Measurements from ENCODE around the gene ZC3H7B. TPM values are rescaled to one million over a fixed set of nuclear protein-coding genes. Genes with fewer than 3 reads are reported as not detected.

The ZC3H7B gene
- total and polyA plus RNA-seq, 5 donors from 2014 or later = 1.00 to 39.3 (median 1.3) TPM

- H3K4me3 ChIP-seq (ENCODE audit: low read depth, low read length) = peak overlapping the region; percentile 51
- H3K27ac ChIP-seq (ENCODE audit: insufficient read depth, low read length, poor library complexity, severe bottlenecking) = peak overlapping the region; percentile 96
- peaks cover 6% of the 10 kb centered on the region for H3K27me3 Mint-ChIP-seq
- no peaks in the 10 kb centered on the region for H3K9me3 ChIP-seq (ENCODE audit: control insufficient read depth in 2 of 2, low read length in 2 of 2)
- ATAC-seq (ENCODE audit: low read depth in 2 of 2) = no peak
- peak overlapping the region in 2 of 3 donors; percentile 91 to 96 for H3K27ac Mint-ChIP-seq
- no peaks in the 10 kb centered on the region for H3K9me3 Mint-ChIP-seq
- peak overlapping the region; percentile 69 to 98 (median 84) for H3K4me3 Mint-ChIP-seq
- H3K36me3 Mint-ChIP-seq = no peaks in the 10 kb centered on the region
- DNase-seq = no peak
- peaks cover 0 to 31% (median 6%) of the 10 kb centered on the region in 4 donors for H3K4me1 Mint-ChIP-seq
- peaks cover 14% of the 10 kb centered on the region for H3K4me1 ChIP-seq (ENCODE audit: control insufficient read depth, insufficient read depth, low read length, poor library complexity, severe bottlenecking)
- H3K36me3 ChIP-seq (ENCODE audit: control insufficient read depth, insufficient read depth, low read length) = no peaks in the 10 kb centered on the region
- H3K27me3 ChIP-seq (ENCODE audit: control insufficient read depth, insufficient read depth, low read length) = no peaks in the 10 kb centered on the region
Observed at GRCh38 chr22:41380993-41381328, 79.6 kb downstream of the ZC3H7B start.

- Mint-ChIP-seq H3K4me1 (peaks cover 0 to 31% (median 6%) of the 10 kb centered on the region in 4 donors), H3K4me3 (peak within 1 kb of the TSS; percentile 92 to 98 (median 95)), H3K27ac (peak within 1 kb of the TSS; percentile 96 to 98 (median 97)), H3K27me3 (peaks cover 6% of the 10 kb centered on the region), H3K36me3 (no peaks in the 10 kb centered on the region), H3K9me3 (no peaks in the 10 kb centered on the region)
- ATAC-seq (ENCODE audit: low read depth in 2 of 2) = peak; percentile 86 to 90
- no peaks in the 10 kb centered on the region for H3K9me3 ChIP-seq (ENCODE audit: control insufficient read depth in 2 of 2, low read length in 2 of 2)
- no peaks in the 10 kb centered on the region for H3K36me3 ChIP-seq (ENCODE audit: control insufficient read depth, insufficient read depth, low read length)
- H3K27me3 ChIP-seq (ENCODE audit: control insufficient read depth, insufficient read depth, low read length) = no peaks in the 10 kb centered on the region
- H3K4me3 ChIP-seq (ENCODE audit: low read depth, low read length) = peak within 1 kb of the TSS; percentile 59
- DNase-seq = peak; percentile 98 to 99 (median 98)
- peaks cover 14% of the 10 kb centered on the region for H3K4me1 ChIP-seq (ENCODE audit: control insufficient read depth, insufficient read depth, low read length, poor library complexity, severe bottlenecking)
- H3K27ac ChIP-seq (ENCODE audit: insufficient read depth, low read length, poor library complexity, severe bottlenecking) = peak within 1 kb of the TSS; percentile 96
Observed at GRCh38 chr22:41381329-41382097, 80.2 kb downstream of the ZC3H7B start, which contains the start of gene TEF. TSS of gene TEF (plus strand) at chr22:41381942. CDS start at chr22:41382045, 103 bp downstream.

- Mint-ChIP-seq H3K36me3 (no peaks in the 10 kb centered on the region), H3K27ac (peak overlapping the region; percentile 95 to 96 (median 95)), H3K27me3 (peaks cover 4% of the 10 kb centered on the region), H3K4me3 (peak overlapping the region; percentile 92 to 98 (median 95)), H3K9me3 (no peaks in the 10 kb centered on the region), H3K4me1 (peaks cover 0 to 31% (median 6%) of the 10 kb centered on the region in 4 donors)
- no peaks in the 10 kb centered on the region for H3K9me3 ChIP-seq (ENCODE audit: control insufficient read depth in 2 of 2, low read length in 2 of 2)
- ATAC-seq (ENCODE audit: low read depth in 2 of 2) = peak; percentile 10 to 17
- peak overlapping the region; percentile 96 for H3K27ac ChIP-seq (ENCODE audit: insufficient read depth, low read length, poor library complexity, severe bottlenecking)
- H3K36me3 ChIP-seq (ENCODE audit: control insufficient read depth, insufficient read depth, low read length) = no peaks in the 10 kb centered on the region
- H3K4me1 ChIP-seq (ENCODE audit: control insufficient read depth, insufficient read depth, low read length, poor library complexity, severe bottlenecking) = peaks cover 14% of the 10 kb centered on the region
- DNase-seq = peak; percentile 59 to 76 (median 61)
- H3K4me3 ChIP-seq (ENCODE audit: low read depth, low read length) = peak overlapping the region; percentile 59
- H3K27me3 ChIP-seq (ENCODE audit: control insufficient read depth, insufficient read depth, low read length) = no peaks in the 10 kb centered on the region
Observed at GRCh38 chr22:41382098-41382578, 80.8 kb downstream of the ZC3H7B start.

- H3K4me3 Mint-ChIP-seq = peak overlapping the region; percentile 92 to 98 (median 94)
- H3K4me1 Mint-ChIP-seq = peaks cover 0 to 31% (median 6%) of the 10 kb centered on the region in 4 donors
- ATAC-seq (ENCODE audit: low read depth in 2 of 2) (no peak), DNase-seq (no peak)
- peak overlapping the region; percentile 95 to 96 (median 95) for H3K27ac Mint-ChIP-seq
- Histone ChIP-seq H3K36me3 (ENCODE audit: control insufficient read depth, insufficient read depth, low read length) (no peaks in the 10 kb centered on the region), H3K4me1 (ENCODE audit: control insufficient read depth, insufficient read depth, low read length, poor library complexity, severe bottlenecking) (peaks cover 14% of the 10 kb centered on the region), H3K9me3 (ENCODE audit: control insufficient read depth in 2 of 2, low read length in 2 of 2) (no peaks in the 10 kb centered on the region), H3K27me3 (ENCODE audit: control insufficient read depth, insufficient read depth, low read length) (no peaks in the 10 kb centered on the region), H3K4me3 (ENCODE audit: low read depth, low read length) (peak overlapping the region; percentile 59), H3K27ac (ENCODE audit: insufficient read depth, low read length, poor library complexity, severe bottlenecking) (peak overlapping the region; percentile 96)
- no peaks in the 10 kb centered on the region for H3K27me3 Mint-ChIP-seq
- no peaks in the 10 kb centered on the region for H3K36me3 Mint-ChIP-seq
- H3K9me3 Mint-ChIP-seq = no peaks in the 10 kb centered on the region
Observed at GRCh38 chr22:41382610-41383009, 81.3 kb downstream of the ZC3H7B start.

GRCh38 chr22:41383085-41383484 lies 81.8 kb downstream of the ZC3H7B start:
- H3K4me3 Mint-ChIP-seq = peak overlapping the region; percentile 92 to 98 (median 94)
- H3K36me3 ChIP-seq (ENCODE audit: control insufficient read depth, insufficient read depth, low read length) = peaks cover under 1% of the 10 kb centered on the region
- H3K27me3 ChIP-seq (ENCODE audit: control insufficient read depth, insufficient read depth, low read length) = no peaks in the 10 kb centered on the region
- peaks cover 0 to 31% (median 6%) of the 10 kb centered on the region in 4 donors for H3K4me1 Mint-ChIP-seq
- no peak for ATAC-seq (ENCODE audit: low read depth in 2 of 2)
- DNase-seq = no peak
- no peaks in the 10 kb centered on the region for H3K9me3 ChIP-seq (ENCODE audit: control insufficient read depth in 2 of 2, low read length in 2 of 2)
- H3K4me3 ChIP-seq (ENCODE audit: low read depth, low read length) = peak overlapping the region; percentile 10
- H3K27ac Mint-ChIP-seq = peak overlapping the region in 2 of 3 donors; percentile 42 to 96
- H3K4me1 ChIP-seq (ENCODE audit: control insufficient read depth, insufficient read depth, low read length, poor library complexity, severe bottlenecking) = peaks cover 14% of the 10 kb centered on the region
- peak overlapping the region; percentile 96 for H3K27ac ChIP-seq (ENCODE audit: insufficient read depth, low read length, poor library complexity, severe bottlenecking)
- no peaks in the 10 kb centered on the region for H3K27me3 Mint-ChIP-seq
- no peaks in the 10 kb centered on the region for H3K9me3 Mint-ChIP-seq
- no peaks in the 10 kb centered on the region for H3K36me3 Mint-ChIP-seq

- H3K4me3 ChIP-seq (ENCODE audit: low read depth, low read length) = no peak overlapping the region
- peaks cover 7% of the 10 kb centered on the region for H3K36me3 ChIP-seq (ENCODE audit: control insufficient read depth, insufficient read depth, low read length)
- no peaks in the 10 kb centered on the region for H3K36me3 Mint-ChIP-seq
- H3K27me3 ChIP-seq (ENCODE audit: control insufficient read depth, insufficient read depth, low read length) = no peaks in the 10 kb centered on the region
- DNase-seq (no peak), ATAC-seq (ENCODE audit: low read depth in 2 of 2) (no peak)
- no peak overlapping the region for H3K27ac ChIP-seq (ENCODE audit: insufficient read depth, low read length, poor library complexity, severe bottlenecking)
- peak overlapping the region; percentile 7 to 89 (median 82) for H3K27ac Mint-ChIP-seq
- H3K4me3 Mint-ChIP-seq = peak overlapping the region; percentile 47 to 92 (median 74)
- no peaks in the 10 kb centered on the region for H3K27me3 Mint-ChIP-seq
- no peaks in the 10 kb centered on the region for H3K9me3 ChIP-seq (ENCODE audit: control insufficient read depth in 2 of 2, low read length in 2 of 2)
- no peaks in the 10 kb centered on the region for H3K9me3 Mint-ChIP-seq
- H3K4me1 ChIP-seq (ENCODE audit: control insufficient read depth, insufficient read depth, low read length, poor library complexity, severe bottlenecking) = peaks cover 14% of the 10 kb centered on the region
- peaks cover 0 to 31% (median 6%) of the 10 kb centered on the region in 4 donors for H3K4me1 Mint-ChIP-seq
Observed at GRCh38 chr22:41384128-41384527, 82.8 kb downstream of the ZC3H7B start.

- Mint-ChIP-seq H3K9me3 (no peaks in the 10 kb centered on the region), H3K4me1 (peaks cover 0 to 19% (median 7%) of the 10 kb centered on the region in 4 donors), H3K27me3 (no peaks in the 10 kb centered on the region), H3K36me3 (peaks cover 10% of the 10 kb centered on the region), H3K27ac (no peak overlapping the region), H3K4me3 (no peak overlapping the region)
- Histone ChIP-seq H3K4me3 (ENCODE audit: low read depth, low read length) (no peak overlapping the region), H3K27ac (ENCODE audit: insufficient read depth, low read length, poor library complexity, severe bottlenecking) (no peak overlapping the region), H3K27me3 (ENCODE audit: control insufficient read depth, insufficient read depth, low read length) (no peaks in the 10 kb centered on the region), H3K9me3 (ENCODE audit: control insufficient read depth in 2 of 2, low read length in 2 of 2) (no peaks in the 10 kb centered on the region), H3K36me3 (ENCODE audit: control insufficient read depth, insufficient read depth, low read length) (peaks cover 16% of the 10 kb centered on the region), H3K4me1 (ENCODE audit: control insufficient read depth, insufficient read depth, low read length, poor library complexity, severe bottlenecking) (peaks cover 6% of the 10 kb centered on the region)
- no peak for DNase-seq
- no peak for ATAC-seq (ENCODE audit: low read depth in 2 of 2)
Observed at GRCh38 chr22:41387341-41387740, 86.0 kb downstream of the ZC3H7B start.
